Measurements from ENCODE around the gene HOXA7.

The HOXA7 gene

DNA sequence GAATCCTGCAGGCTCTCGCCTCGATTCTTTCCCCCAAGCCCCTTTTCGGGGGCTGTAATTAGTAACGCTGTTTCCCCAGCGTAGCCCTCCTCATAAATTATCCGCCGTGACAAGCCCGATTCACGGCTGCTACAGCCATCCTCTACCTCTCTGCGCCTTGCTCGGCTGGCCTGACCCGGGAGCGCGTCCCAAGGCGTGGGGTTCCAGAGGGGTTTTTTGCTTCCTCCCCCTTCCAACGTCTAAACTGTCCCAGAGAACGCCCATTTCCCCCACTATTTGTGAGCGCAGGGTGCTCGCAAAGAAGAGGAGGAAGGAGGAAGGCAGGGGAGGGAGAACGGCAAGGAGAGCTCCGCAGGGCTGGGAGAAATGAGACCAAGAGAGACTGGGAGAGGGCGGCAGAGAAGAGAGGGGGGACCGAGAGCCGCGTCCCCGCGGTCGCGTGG is 13.9 kb downstream of the HOXA7 start:
- H3K4me1 ChIP-seq (ENCODE audit: control insufficient read depth, insufficient read depth, low read length), result no peaks in the 10 kb centered on the region
- no peaks in the 10 kb centered on the region for H3K9me3 ChIP-seq (ENCODE audit: control insufficient read depth, insufficient read depth, low read length)
- H3K9ac ChIP-seq (ENCODE audit: low read depth, low read length), result no peak overlapping the region
- H3K27me3 ChIP-seq (ENCODE audit: control insufficient read depth, insufficient read depth, low read length), result peaks cover 100% of the 10 kb centered on the region
- H3K36me3 ChIP-seq (ENCODE audit: control insufficient read depth, insufficient read depth, low read length), result no peaks in the 10 kb centered on the region
- peak overlapping the region; percentile 72 for H3K4me3 ChIP-seq (ENCODE audit: low read depth, low read length)

DNA sequence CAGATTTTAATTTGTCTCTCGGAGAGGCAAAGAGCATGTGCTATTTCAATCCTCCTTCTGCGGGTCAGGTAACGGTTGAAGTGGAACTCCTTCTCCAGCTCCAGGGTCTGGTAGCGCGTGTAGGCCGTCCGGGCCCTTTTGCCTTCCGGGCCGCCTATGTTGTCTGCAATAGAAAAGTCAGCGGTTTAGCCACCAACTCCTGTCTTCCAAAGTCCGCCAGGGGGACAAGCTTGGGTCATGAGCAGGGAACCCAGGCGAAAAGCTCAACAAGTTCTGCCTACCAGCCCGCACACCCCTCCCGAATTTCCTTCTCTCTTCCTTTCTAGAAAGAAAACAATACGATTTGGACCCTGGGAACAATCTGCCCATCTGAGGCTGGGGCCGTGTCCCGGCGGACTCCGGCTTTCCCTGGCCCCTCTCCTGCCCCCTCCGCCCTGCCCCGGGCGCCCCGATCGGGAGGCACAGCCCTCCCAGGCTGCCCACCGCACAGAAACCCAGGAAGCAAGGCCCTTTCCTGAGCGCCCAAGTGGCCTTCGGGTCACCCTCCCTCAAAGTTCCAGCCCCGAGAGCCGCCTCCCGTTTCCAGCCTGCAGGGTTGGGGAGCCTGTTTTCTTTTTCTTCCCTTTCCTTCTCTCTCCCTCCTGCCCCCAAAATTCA is 14.4 kb downstream of the HOXA7 start:
- no peaks in the 10 kb centered on the region for H3K36me3 ChIP-seq (ENCODE audit: control insufficient read depth, insufficient read depth, low read length)
- peaks cover 100% of the 10 kb centered on the region for H3K27me3 ChIP-seq (ENCODE audit: control insufficient read depth, insufficient read depth, low read length)
- H3K4me3 ChIP-seq (ENCODE audit: low read depth, low read length), result peak overlapping the region; percentile 72
- H3K9ac ChIP-seq (ENCODE audit: low read depth, low read length), result no peak overlapping the region
- H3K4me1 ChIP-seq (ENCODE audit: control insufficient read depth, insufficient read depth, low read length), result no peaks in the 10 kb centered on the region
- H3K9me3 ChIP-seq (ENCODE audit: control insufficient read depth, insufficient read depth, low read length), result no peaks in the 10 kb centered on the region

DNA sequence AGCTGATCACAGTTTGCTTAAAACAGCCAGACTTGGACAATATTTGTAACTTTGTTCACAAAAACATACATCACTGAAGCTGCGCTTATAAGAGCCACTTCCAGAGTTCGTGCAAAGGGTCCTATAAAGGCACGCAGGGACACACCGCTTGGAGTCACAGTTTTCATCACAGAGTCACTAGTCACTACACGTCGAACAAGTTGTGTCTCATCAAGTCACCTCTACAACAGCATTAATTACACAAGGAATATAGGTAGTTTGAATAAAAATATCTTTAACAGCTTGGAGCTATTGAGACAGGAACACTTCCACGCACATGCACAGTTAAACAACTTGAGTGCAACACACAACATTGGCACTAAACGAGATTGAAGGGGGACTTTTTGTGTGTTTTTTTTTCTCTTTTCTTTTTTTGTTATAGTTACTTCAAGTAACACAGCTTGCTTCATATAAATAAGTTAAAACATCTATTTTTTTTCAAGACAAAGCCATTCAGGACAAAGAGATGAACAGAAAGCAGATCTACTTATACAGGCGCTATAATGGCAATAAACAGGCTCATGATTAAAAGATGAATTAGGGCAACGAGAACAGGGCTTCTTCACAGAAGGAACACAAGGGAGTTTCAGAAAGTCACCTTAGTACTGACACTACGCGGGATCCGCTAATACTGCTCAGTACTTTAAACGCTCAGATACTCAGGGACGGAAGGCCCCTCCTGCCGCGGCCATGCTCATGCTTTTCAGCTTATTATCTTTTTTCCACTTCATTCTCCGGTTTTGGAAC is 15.1 kb downstream of the HOXA7 start:
- H3K36me3 ChIP-seq (ENCODE audit: control insufficient read depth, insufficient read depth, low read length), result no peaks in the 10 kb centered on the region
- H3K4me3 ChIP-seq (ENCODE audit: low read depth, low read length), result no peak overlapping the region
- peaks cover 100% of the 10 kb centered on the region for H3K27me3 ChIP-seq (ENCODE audit: control insufficient read depth, insufficient read depth, low read length)
- H3K4me1 ChIP-seq (ENCODE audit: control insufficient read depth, insufficient read depth, low read length), result no peaks in the 10 kb centered on the region
- H3K9ac ChIP-seq (ENCODE audit: low read depth, low read length), result no peak overlapping the region
- no peaks in the 10 kb centered on the region for H3K9me3 ChIP-seq (ENCODE audit: control insufficient read depth, insufficient read depth, low read length)

DNA sequence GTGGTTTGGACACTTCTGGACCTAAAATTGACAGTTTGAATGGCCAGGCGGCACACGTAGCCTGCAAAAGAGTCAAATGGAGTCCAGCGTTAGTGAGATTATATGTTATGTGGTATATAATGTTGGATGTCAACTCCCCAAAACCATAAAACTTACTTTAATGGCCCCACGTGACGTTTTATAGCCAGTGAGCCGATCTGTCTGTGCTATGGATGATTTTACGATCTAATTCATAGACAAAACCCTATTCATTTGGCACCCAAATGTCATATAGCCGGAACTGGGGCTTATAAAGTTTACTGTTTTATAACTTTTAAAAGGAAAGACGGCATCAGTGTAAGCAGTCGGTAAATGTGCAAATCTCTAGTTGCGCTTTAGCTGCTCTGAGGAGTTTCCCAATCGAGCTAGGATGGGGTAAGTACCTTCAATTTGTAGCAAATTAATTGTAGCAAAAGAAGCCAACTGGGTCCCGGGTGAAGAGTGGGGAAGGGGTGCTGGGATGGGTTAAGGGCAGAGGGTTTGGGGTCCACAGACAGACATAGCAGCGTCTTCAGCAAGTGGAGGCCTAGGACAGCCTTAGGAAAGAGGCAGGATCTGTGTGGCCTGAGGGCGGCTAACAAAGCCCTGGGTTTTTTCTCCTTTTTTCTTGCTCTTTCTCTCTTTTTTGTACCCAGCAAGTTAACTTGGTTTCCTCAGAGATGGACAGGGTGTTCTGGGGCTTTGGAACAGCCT is 16.2 kb downstream of the HOXA7 start:
- Histone ChIP-seq H3K4me1 (ENCODE audit: control insufficient read depth, insufficient read depth, low read length) (no peaks in the 10 kb centered on the region), H3K4me3 (ENCODE audit: low read depth, low read length) (peak overlapping the region; percentile 9), H3K9me3 (ENCODE audit: control insufficient read depth, insufficient read depth, low read length) (no peaks in the 10 kb centered on the region), H3K9ac (ENCODE audit: low read depth, low read length) (no peak overlapping the region), H3K36me3 (ENCODE audit: control insufficient read depth, insufficient read depth, low read length) (no peaks in the 10 kb centered on the region), H3K27me3 (ENCODE audit: control insufficient read depth, insufficient read depth, low read length) (peaks cover 100% of the 10 kb centered on the region)

DNA sequence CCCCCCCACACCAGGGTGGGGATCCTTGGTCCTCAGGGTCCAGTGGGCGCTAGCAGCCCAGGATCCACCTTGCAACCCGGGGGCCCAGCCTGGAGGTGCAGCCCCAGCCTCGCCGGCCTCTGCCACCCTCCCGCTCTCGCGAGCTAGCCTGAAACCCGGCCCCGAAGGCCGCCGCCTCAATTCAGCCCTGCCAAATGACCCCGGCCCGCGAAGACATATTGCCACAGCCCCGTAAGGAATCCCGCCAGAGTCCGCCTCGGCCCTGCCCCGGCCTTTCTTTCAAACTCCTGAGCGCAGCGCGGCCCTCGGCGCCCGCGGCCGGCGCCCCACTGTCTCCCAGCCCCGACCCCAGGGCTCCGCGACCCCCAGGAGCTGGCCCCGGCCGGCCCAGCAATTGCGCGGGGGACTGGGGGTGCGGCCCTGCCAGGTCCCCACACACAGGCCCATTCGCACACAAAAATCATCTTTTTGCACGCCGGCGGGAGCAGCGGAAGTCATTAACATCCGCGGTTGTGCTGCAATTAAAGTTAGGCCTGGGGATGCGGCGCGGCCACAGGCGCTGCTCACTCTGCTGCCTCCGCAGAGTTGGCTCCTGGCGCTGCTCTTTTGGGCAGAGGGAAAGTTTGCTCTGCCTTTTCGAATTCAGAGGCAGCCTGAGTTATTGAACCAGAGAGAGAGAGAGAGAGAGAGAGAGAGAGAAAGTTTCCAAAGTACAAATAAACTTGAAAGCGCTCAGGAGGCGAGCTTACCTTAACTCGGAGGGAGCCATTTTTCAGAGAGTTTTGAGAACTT is 16.9 kb downstream of the HOXA7 start:
- peaks cover 100% of the 10 kb centered on the region for H3K27me3 ChIP-seq (ENCODE audit: control insufficient read depth, insufficient read depth, low read length)
- no peaks in the 10 kb centered on the region for H3K4me1 ChIP-seq (ENCODE audit: control insufficient read depth, insufficient read depth, low read length)
- no peaks in the 10 kb centered on the region for H3K36me3 ChIP-seq (ENCODE audit: control insufficient read depth, insufficient read depth, low read length)
- H3K9ac ChIP-seq (ENCODE audit: low read depth, low read length), result no peak overlapping the region
- no peaks in the 10 kb centered on the region for H3K9me3 ChIP-seq (ENCODE audit: control insufficient read depth, insufficient read depth, low read length)
- H3K4me3 ChIP-seq (ENCODE audit: low read depth, low read length), result peak overlapping the region; percentile 9

DNA sequence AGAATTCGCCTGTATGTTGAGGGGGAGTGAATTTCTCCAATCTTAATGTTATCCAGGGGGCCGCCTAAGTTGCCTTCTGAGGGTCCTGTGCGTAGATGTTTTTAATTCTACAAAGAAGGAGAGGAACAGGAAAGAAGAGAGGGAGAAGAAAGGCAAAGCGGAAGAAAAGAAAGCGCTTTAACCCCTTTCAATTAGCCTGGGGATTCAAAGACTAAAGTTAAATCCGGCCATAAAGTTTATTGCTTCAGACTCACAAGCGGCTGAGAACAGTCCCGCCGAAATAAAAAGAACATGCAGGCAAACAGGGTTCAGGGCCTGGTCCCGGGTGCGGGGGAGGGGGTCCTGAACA is 17.5 kb downstream of the HOXA7 start:
- H3K27me3 ChIP-seq (ENCODE audit: control insufficient read depth, insufficient read depth, low read length), result peaks cover 100% of the 10 kb centered on the region
- no peak overlapping the region for H3K4me3 ChIP-seq (ENCODE audit: low read depth, low read length)
- H3K9ac ChIP-seq (ENCODE audit: low read depth, low read length), result no peak overlapping the region
- no peaks in the 10 kb centered on the region for H3K4me1 ChIP-seq (ENCODE audit: control insufficient read depth, insufficient read depth, low read length)
- no peaks in the 10 kb centered on the region for H3K36me3 ChIP-seq (ENCODE audit: control insufficient read depth, insufficient read depth, low read length)
- no peaks in the 10 kb centered on the region for H3K9me3 ChIP-seq (ENCODE audit: control insufficient read depth, insufficient read depth, low read length)

DNA sequence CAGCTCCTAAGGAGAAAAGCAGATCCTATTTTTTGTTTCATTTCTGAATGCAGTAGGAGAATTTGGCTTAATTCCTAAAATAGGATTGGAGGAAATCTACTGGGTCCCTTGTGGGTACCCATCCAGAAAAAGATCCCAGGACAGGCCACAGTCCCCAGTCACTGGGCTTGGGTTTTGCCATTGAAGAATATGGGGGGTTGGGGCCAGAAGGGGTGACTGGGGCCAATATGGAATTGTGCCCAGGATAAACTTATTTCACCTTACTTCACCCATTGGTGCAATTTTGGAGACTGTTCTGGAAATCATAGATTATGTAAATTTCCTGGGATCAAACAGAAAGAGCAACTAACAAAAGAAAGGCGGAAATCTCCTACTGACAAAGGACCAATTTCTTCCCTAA is 18.0 kb downstream of the HOXA7 start:
- Histone ChIP-seq H3K4me1 (ENCODE audit: control insufficient read depth, insufficient read depth, low read length) (no peaks in the 10 kb centered on the region), H3K9ac (ENCODE audit: low read depth, low read length) (no peak overlapping the region), H3K36me3 (ENCODE audit: control insufficient read depth, insufficient read depth, low read length) (no peaks in the 10 kb centered on the region), H3K4me3 (ENCODE audit: low read depth, low read length) (no peak overlapping the region), H3K9me3 (ENCODE audit: control insufficient read depth, insufficient read depth, low read length) (no peaks in the 10 kb centered on the region), H3K27me3 (ENCODE audit: control insufficient read depth, insufficient read depth, low read length) (peaks cover 100% of the 10 kb centered on the region)

DNA sequence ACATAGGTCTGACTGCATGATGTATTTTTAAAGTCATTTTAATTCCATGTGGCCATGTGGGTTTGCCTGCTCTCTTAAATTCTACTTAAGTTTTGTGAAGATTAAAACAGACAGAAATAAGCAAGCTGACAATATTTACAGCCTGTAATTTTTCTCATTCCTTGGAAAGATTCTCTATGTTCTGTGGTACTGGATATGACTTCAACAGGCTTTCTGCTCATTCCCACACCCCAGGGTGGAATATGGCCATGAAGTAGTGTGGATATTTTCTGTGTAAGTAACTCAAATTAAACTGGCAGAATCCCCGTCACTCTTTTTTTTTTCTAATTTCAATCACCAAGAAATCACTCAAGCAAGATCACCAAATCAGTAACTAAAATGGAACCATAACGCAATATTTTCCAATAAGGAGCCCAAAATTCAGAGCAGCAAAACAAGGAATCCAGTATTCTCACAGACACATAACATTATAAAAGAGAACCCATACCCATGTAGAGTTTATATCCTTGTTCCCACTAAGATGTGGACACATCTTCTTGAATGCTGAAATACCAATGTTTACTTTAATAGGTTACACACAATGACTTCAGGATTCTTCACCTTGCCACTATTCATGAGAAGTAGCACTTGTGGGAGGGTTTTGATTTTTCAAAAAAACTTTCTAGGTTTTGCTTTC is 18.7 kb downstream of the HOXA7 start:
- Histone ChIP-seq H3K4me1 (ENCODE audit: control insufficient read depth, insufficient read depth, low read length) (no peaks in the 10 kb centered on the region), H3K4me3 (ENCODE audit: low read depth, low read length) (no peak overlapping the region), H3K27me3 (ENCODE audit: control insufficient read depth, insufficient read depth, low read length) (peaks cover 100% of the 10 kb centered on the region), H3K9ac (ENCODE audit: low read depth, low read length) (no peak overlapping the region), H3K36me3 (ENCODE audit: control insufficient read depth, insufficient read depth, low read length) (no peaks in the 10 kb centered on the region), H3K9me3 (ENCODE audit: control insufficient read depth, insufficient read depth, low read length) (no peaks in the 10 kb centered on the region)

DNA sequence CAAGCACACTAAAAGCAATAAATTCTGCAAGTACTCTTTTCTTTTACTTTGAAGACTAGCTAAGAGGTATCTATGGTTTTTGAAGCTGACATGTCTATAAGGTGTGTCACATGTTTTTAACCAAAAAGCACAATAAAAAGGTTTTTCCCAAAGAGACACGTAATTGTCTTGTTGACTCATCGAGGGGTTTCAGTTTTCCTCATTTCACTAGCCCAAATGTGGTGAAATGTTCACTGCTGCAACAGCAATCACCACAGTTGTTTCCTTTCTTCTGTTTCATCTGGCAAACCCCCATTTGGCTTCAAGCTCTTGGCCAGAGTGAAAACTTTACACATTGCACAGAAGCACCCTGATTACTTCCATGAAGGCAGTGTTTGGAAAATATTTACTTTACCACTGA is 22.1 kb downstream of the HOXA7 start:
- Histone ChIP-seq H3K27me3 (ENCODE audit: control insufficient read depth, insufficient read depth, low read length) (peaks cover 92% of the 10 kb centered on the region), H3K36me3 (ENCODE audit: control insufficient read depth, insufficient read depth, low read length) (no peaks in the 10 kb centered on the region), H3K9ac (ENCODE audit: low read depth, low read length) (no peak overlapping the region), H3K9me3 (ENCODE audit: control insufficient read depth, insufficient read depth, low read length) (no peaks in the 10 kb centered on the region), H3K4me1 (ENCODE audit: control insufficient read depth, insufficient read depth, low read length) (no peaks in the 10 kb centered on the region), H3K4me3 (ENCODE audit: low read depth, low read length) (no peak overlapping the region)

DNA sequence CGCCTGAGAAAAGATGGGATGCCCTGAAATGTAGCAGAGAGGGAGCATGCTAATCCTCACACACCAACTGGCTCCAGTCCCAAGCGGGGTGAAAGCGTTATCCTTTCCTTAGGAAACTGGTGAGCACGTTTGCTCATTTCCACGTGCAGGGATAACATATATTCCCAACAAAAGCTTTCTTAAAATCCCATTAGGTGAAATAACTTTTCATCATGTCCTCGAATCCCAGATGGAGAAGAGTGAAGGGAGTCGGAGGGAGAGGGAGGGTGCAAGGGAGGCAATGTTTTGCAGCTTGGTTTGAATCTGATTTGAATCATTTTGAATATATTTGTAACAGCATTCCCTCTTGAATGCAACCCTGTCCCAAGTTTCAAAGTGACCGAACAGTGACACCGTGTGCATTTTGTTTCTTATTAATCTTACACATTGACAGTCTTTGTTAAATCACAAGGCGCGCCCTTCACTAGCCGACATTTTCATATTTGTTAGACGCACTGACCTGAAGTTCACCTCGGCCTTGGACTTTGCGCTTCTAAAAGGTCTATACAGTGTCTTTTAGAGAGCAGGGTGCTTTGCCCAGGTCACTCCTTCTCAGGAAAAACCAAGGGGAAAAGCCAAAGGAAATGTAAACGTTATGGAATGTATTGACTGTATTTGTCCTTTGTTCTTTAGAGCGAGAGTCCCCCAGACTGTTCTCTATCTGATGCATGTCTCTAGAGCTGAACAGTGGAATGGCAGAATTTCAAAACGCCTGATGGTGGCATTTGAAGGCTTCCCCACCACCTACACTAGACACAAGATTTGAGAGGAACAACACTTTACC is 22.9 kb downstream of the HOXA7 start:
- no peaks in the 10 kb centered on the region for H3K4me1 ChIP-seq (ENCODE audit: control insufficient read depth, insufficient read depth, low read length)
- no peak overlapping the region for H3K9ac ChIP-seq (ENCODE audit: low read depth, low read length)
- no peaks in the 10 kb centered on the region for H3K36me3 ChIP-seq (ENCODE audit: control insufficient read depth, insufficient read depth, low read length)
- no peaks in the 10 kb centered on the region for H3K9me3 ChIP-seq (ENCODE audit: control insufficient read depth, insufficient read depth, low read length)
- peaks cover 92% of the 10 kb centered on the region for H3K27me3 ChIP-seq (ENCODE audit: control insufficient read depth, insufficient read depth, low read length)
- peak overlapping the region; percentile 10 for H3K4me3 ChIP-seq (ENCODE audit: low read depth, low read length)
